Epithelial cell of proximal tubule (primary cell): ENCODE measurements around the gene RHOXF2B. TPM values are rescaled to one million over a fixed set of nuclear protein-coding genes. Genes with fewer than 3 reads are reported as not detected.
"Not testable (repeated sequence)": the region's sequence is repeated elsewhere in the genome, so short reads cannot be mapped to it uniquely, and the experiment has no call there.

Experiments
- DNase-seq: peaks from one replicate; pipeline ENCODE4 v3.0.0-alpha.2; 2011; ENCODE audit warnings: low read depth
- H3K4me3 ChIP-seq: 2 replicates; pipeline ENCODE4 v1.5.1; 2011; ENCODE audit warnings: low read depth, mild to moderate bottlenecking, low read length
- CTCF ChIP-seq: conservative IDR thresholded peaks from 2 replicates; pipeline ENCODE4 v1.5.1; 2012; ENCODE audit warnings: low read depth, mild to moderate bottlenecking, low read length
- total RNA-seq: library from RNA; depleted of rRNA; stranded (reverse); fragments of >200 nt; gene quantifications from 2 replicates; pipeline ENCODE4 v1.2.3, GENCODE V29; 2015

RHOXF2B gene
- total RNA-seq: not detected in 2 replicates

- H3K4me3 ChIP-seq: not testable (repeated sequence)
Measured at GRCh38 chrX:120077590-120077989, at the start of gene RHOXF2B. Gene RHOXF2B, minus strand, starts transcription at chrX:120077690. Its CDS starts 138 bp downstream, at chrX:120077552.

GRCh38 chrX:120125444-120125843, 48.0 kb upstream of the RHOXF2B start:
- DNase-seq: no peak
- no peak overlapping the region for H3K4me3 ChIP-seq
- no peak for TF ChIP-seq CTCF

More at GRCh38 chrX:120077590-120077989, at the start of gene RHOXF2B:
- not testable (repeated sequence) for DNase-seq

GRCh38 chrX:120120223-120120622, 42.7 kb upstream of the RHOXF2B start:
- no peak overlapping the region for H3K4me3 ChIP-seq
- DNase-seq: no peak
- no peak for TF ChIP-seq CTCF

GRCh38 chrX:120115438-120115963, 38.0 kb upstream of the RHOXF2B start, which contains the start of gene RHOXF1:
Gene RHOXF1, minus strand, starts transcription at chrX:120115913. Its CDS starts 51 bp downstream, at chrX:120115862.
- TF ChIP-seq CTCF: no peak
- DNase-seq: no peak

GRCh38 chrX:120111611-120112010, 34.1 kb upstream of the RHOXF2B start:
- DNase-seq: no peak
- H3K4me3 ChIP-seq: no peak overlapping the region
- no peak for TF ChIP-seq CTCF

More at GRCh38 chrX:120115438-120115963, 38.0 kb upstream of the RHOXF2B start, which contains the start of gene RHOXF1:
- no peak within 1 kb of the TSS for H3K4me3 ChIP-seq

- no peak for DNase-seq
- TF ChIP-seq CTCF: no peak
- no peak overlapping the region for H3K4me3 ChIP-seq
Measured at GRCh38 chrX:120109378-120109777, 31.9 kb upstream of the RHOXF2B start.

GRCh38 chrX:120104707-120105106, 27.2 kb upstream of the RHOXF2B start:
- H3K4me3 ChIP-seq, DNase-seq: not testable (repeated sequence)

GRCh38 chrX:120101057-120101456, 23.6 kb upstream of the RHOXF2B start:
- DNase-seq, H3K4me3 ChIP-seq: not testable (repeated sequence)
